ENCODE results near the gene SCAF4.

Gene SCAF4

GRCh38 chr21:31724552-31724951 lies 7.4 kb downstream of the SCAF4 start:
- H3F3A ChIP-seq (ENCODE audit: insufficient read depth), result no peaks in the 10 kb centered on the region; the same call in 1 of the 2 replicates
- H3K4me2 ChIP-seq (ENCODE audit: low read depth, low read length, poor library complexity, severe bottlenecking), result peak overlapping the region; percentile 26
- TF ChIP-seq EZH2phosphoT487 (conservative IDR thresholded peaks at IDR 0.05; ENCODE audit: low read length) (no peak), CTCF (IDR thresholded peaks at IDR 0.05; ENCODE audit: insufficient read depth, low read length, poor library complexity, severe bottlenecking) (no peak)
- no peaks in the 10 kb centered on the region for H3K9me2 ChIP-seq (replicated peaks; ENCODE audit: insufficient read depth, low read length)
- peaks cover 100% of the 10 kb centered on the region for H3K79me2 ChIP-seq (ENCODE audit: insufficient read depth, low read length)
- no peaks in the 10 kb centered on the region for H3K9me3 ChIP-seq (ENCODE audit: insufficient read depth, low read length)
- no peak overlapping the region for H3K9ac ChIP-seq (ENCODE audit: low read length)
- no peak overlapping the region for H3K27ac ChIP-seq (ENCODE audit: low read depth, low read length)
- H3K4me3 ChIP-seq (ENCODE audit: insufficient read depth, low read length, poor library complexity, severe bottlenecking), result no peak overlapping the region
- H3K27me3 ChIP-seq (ENCODE audit: low read length), result no peaks in the 10 kb centered on the region
- H2AFZ ChIP-seq (ENCODE audit: low read depth, low read length, severe bottlenecking), result no peak overlapping the region
- peaks cover 85% of the 10 kb centered on the region for H4K20me1 ChIP-seq (ENCODE audit: low read depth, low read length)
- peaks cover 4% of the 10 kb centered on the region for H3K36me3 ChIP-seq (ENCODE audit: low read length)

- TF ChIP-seq CTCF (IDR thresholded peaks at IDR 0.05; ENCODE audit: insufficient read depth, low read length, poor library complexity, severe bottlenecking) (no peak), EZH2phosphoT487 (conservative IDR thresholded peaks at IDR 0.05; ENCODE audit: low read length) (no peak)
- no peak overlapping the region for H3K27ac ChIP-seq (ENCODE audit: low read depth, low read length)
- H4K20me1 ChIP-seq (ENCODE audit: low read depth, low read length), result peaks cover 80% of the 10 kb centered on the region
- H3K27me3 ChIP-seq (ENCODE audit: low read length), result no peaks in the 10 kb centered on the region
- no peak overlapping the region for H3K4me2 ChIP-seq (ENCODE audit: low read depth, low read length, poor library complexity, severe bottlenecking)
- H3K4me3 ChIP-seq (ENCODE audit: insufficient read depth, low read length, poor library complexity, severe bottlenecking), result no peak overlapping the region
- no peaks in the 10 kb centered on the region for H3K9me3 ChIP-seq (ENCODE audit: insufficient read depth, low read length)
- no peak overlapping the region for H2AFZ ChIP-seq (ENCODE audit: low read depth, low read length, severe bottlenecking)
- H3K79me2 ChIP-seq (ENCODE audit: insufficient read depth, low read length), result peaks cover 99% of the 10 kb centered on the region
- H3K36me3 ChIP-seq (ENCODE audit: low read length), result no peaks in the 10 kb centered on the region
- H3K9me2 ChIP-seq (replicated peaks; ENCODE audit: insufficient read depth, low read length), result no peaks in the 10 kb centered on the region
- no peak overlapping the region for H3K9ac ChIP-seq (ENCODE audit: low read length)
- peaks cover 8% of the 10 kb centered on the region; the same call in 1 of the 2 replicates for H3F3A ChIP-seq (ENCODE audit: insufficient read depth)
Measured at GRCh38 chr21:31721381-31721780, 10.5 kb downstream of the SCAF4 start.

- no peak overlapping the region for H3K27ac ChIP-seq (ENCODE audit: low read depth, low read length)
- no peak overlapping the region for H3K4me2 ChIP-seq (ENCODE audit: low read depth, low read length, poor library complexity, severe bottlenecking)
- no peaks in the 10 kb centered on the region for H3K27me3 ChIP-seq (ENCODE audit: low read length)
- H4K20me1 ChIP-seq (ENCODE audit: low read depth, low read length), result peaks cover 84% of the 10 kb centered on the region
- peaks cover 8% of the 10 kb centered on the region; the same call in 1 of the 2 replicates for H3F3A ChIP-seq (ENCODE audit: insufficient read depth)
- no peak overlapping the region for H2AFZ ChIP-seq (ENCODE audit: low read depth, low read length, severe bottlenecking)
- H3K9me3 ChIP-seq (ENCODE audit: insufficient read depth, low read length), result no peaks in the 10 kb centered on the region
- H3K4me3 ChIP-seq (ENCODE audit: insufficient read depth, low read length, poor library complexity, severe bottlenecking), result no peak overlapping the region
- no peaks in the 10 kb centered on the region for H3K36me3 ChIP-seq (ENCODE audit: low read length)
- no peak overlapping the region for H3K9ac ChIP-seq (ENCODE audit: low read length)
- TF ChIP-seq CTCF (IDR thresholded peaks at IDR 0.05; ENCODE audit: insufficient read depth, low read length, poor library complexity, severe bottlenecking), result no peak
- no peak for TF ChIP-seq EZH2phosphoT487 (conservative IDR thresholded peaks at IDR 0.05; ENCODE audit: low read length)
- H3K9me2 ChIP-seq (replicated peaks; ENCODE audit: insufficient read depth, low read length), result no peaks in the 10 kb centered on the region
- peaks cover 99% of the 10 kb centered on the region for H3K79me2 ChIP-seq (ENCODE audit: insufficient read depth, low read length)
Measured at GRCh38 chr21:31720739-31721138, 11.2 kb downstream of the SCAF4 start.

Data from SU-DHL-6 (cell line).